HG02798 (cell line): ENCODE measurements around the gene DPF3.

Experiments used
- ATAC-seq: cut with Tn5 transposase; IDR thresholded peaks from one replicate; pipeline ENCODE4 v1.9.1; 2021; ENCODE audit warnings: mild to moderate bottlenecking; ENCODE audit not compliant: unreplicated experiment, poor library complexity

DPF3 gene

GRCh38 chr14:72893636-72894322 lies at the start of gene DPF3:
Gene DPF3, minus strand, starts transcription at chr14:72894101. Its CDS starts 13 bp downstream, at chr14:72894088.
- peak; percentile 99 for ATAC-seq

GRCh38 chr14:72942934-72943333 lies 49.0 kb upstream of the DPF3 start:
- no peak for ATAC-seq

GRCh38 chr14:72941286-72941985 lies 47.5 kb upstream of the DPF3 start:
- no peak for ATAC-seq

- no peak for ATAC-seq
These were observed 45.7 kb upstream of the DPF3 start for GRCh38 chr14:72939630-72940029.

GRCh38 chr14:72932893-72933292 lies 39.0 kb upstream of the DPF3 start:
- no peak for ATAC-seq

- ATAC-seq = no peak
These were observed 35.6 kb upstream of the DPF3 start for GRCh38 chr14:72929316-72930080.

- ATAC-seq = no peak
These were observed 35.0 kb upstream of the DPF3 start for GRCh38 chr14:72928872-72929271.

- ATAC-seq = peak; percentile 96
These were observed 32.6 kb upstream of the DPF3 start, which contains the start of gene DCAF4 for GRCh38 chr14:72926292-72927028. Gene DCAF4, plus strand, starts transcription at chr14:72926464. Its CDS starts 11,515 bp downstream, at chr14:72937979.

- peak; percentile 18 for ATAC-seq
These were observed 32.0 kb upstream of the DPF3 start for GRCh38 chr14:72925815-72926291.

GRCh38 chr14:72925171-72925759 lies 31.4 kb upstream of the DPF3 start:
- no peak for ATAC-seq

- ATAC-seq = no peak
These were observed 30.4 kb upstream of the DPF3 start for GRCh38 chr14:72924337-72924736.

- no peak for ATAC-seq
These were observed 27.5 kb upstream of the DPF3 start for GRCh38 chr14:72921396-72921795.

GRCh38 chr14:72920008-72920407 lies 26.1 kb upstream of the DPF3 start:
- ATAC-seq = no peak

- no peak for ATAC-seq
These were observed 23.3 kb upstream of the DPF3 start for GRCh38 chr14:72917094-72917802.

- no peak for ATAC-seq
These were observed 22.3 kb upstream of the DPF3 start for GRCh38 chr14:72916174-72916573.

- ATAC-seq = no peak
These were observed 19.9 kb upstream of the DPF3 start for GRCh38 chr14:72913809-72914208.

- no peak for ATAC-seq
These were observed 15.3 kb upstream of the DPF3 start for GRCh38 chr14:72909163-72909562.

GRCh38 chr14:72907886-72908285 lies 14.0 kb upstream of the DPF3 start:
- no peak for ATAC-seq

- no peak for ATAC-seq
These were observed 13.0 kb upstream of the DPF3 start for GRCh38 chr14:72906879-72907278.
